MM.1S (cell line): Measurements from ENCODE around the gene PDF.

Experiments used
- EZH2phosphoT487 ChIP-seq: fragments of 300-600 bp; sonication (generic); IDR thresholded peaks from 2 replicates; pipeline ENCODE4 v1.6.1; 2018; ENCODE audit warnings: antibody characterized with exemption, low read length
- TF ChIP-seq, protein P1 (sequence below): fragments of 300-600 bp; sonication (generic); IDR thresholded peaks from 2 replicates; pipeline ENCODE4 v1.5.1; 2016; ENCODE audit warnings: antibody characterized with exemption, low read length, mixed read lengths

DNA sequence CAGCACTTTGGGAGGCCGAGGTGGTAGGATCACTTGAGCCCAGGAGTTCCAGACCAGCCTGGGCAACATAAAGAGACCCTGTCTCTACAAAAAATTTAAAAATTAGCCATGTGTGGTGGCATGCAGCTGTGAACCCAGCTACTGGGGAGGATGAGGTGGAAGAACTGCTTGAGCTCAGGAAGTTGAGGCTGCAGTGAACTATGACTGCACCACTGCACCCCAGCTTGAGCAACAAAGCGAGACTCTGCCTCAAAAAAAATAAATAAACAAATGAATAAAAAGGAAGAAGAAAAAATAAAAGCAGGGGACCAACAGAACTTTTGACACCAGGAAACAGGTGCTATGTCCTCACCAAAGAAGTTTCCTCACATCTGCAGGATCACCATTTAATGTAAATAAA lies 41.2 kb upstream of the PDF start:
- TF ChIP-seq EZH2phosphoT487, result no peak
- TF ChIP-seq, protein P1, sequence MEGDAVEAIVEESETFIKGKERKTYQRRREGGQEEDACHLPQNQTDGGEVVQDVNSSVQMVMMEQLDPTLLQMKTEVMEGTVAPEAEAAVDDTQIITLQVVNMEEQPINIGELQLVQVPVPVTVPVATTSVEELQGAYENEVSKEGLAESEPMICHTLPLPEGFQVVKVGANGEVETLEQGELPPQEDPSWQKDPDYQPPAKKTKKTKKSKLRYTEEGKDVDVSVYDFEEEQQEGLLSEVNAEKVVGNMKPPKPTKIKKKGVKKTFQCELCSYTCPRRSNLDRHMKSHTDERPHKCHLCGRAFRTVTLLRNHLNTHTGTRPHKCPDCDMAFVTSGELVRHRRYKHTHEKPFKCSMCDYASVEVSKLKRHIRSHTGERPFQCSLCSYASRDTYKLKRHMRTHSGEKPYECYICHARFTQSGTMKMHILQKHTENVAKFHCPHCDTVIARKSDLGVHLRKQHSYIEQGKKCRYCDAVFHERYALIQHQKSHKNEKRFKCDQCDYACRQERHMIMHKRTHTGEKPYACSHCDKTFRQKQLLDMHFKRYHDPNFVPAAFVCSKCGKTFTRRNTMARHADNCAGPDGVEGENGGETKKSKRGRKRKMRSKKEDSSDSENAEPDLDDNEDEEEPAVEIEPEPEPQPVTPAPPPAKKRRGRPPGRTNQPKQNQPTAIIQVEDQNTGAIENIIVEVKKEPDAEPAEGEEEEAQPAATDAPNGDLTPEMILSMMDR, result no peak
